HepG2 (cell line): ENCODE data around the gene P4HTM. TPM values are rescaled to one million over a fixed set of nuclear protein-coding genes. Genes with fewer than 3 reads are reported as not detected.

ENCODE experiments used
- ARID5B ChIP-seq: IDR thresholded peaks from 2 replicates; pipeline ENCODE4 v1.4.0; 2020; ENCODE audit warnings: mild to moderate bottlenecking, missing genetic modification reagents
- DBP ChIP-seq: sonication (generic); formaldehyde crosslinking; IDR thresholded peaks from 2 replicates; pipeline ENCODE4 v1.4.0; 2020; ENCODE audit warnings: missing genetic modification reagents; ENCODE audit errors: not compliant biosample characterization
- DPF2 ChIP-seq: sonication (generic); formaldehyde crosslinking; IDR thresholded peaks from 2 replicates; pipeline ENCODE4 v1.4.0; 2020; ENCODE audit warnings: mild to moderate bottlenecking, low read depth, missing genetic modification reagents, borderline replicate concordance
- KIAA2018 ChIP-seq: sonication (generic); formaldehyde crosslinking; IDR thresholded peaks from 2 replicates; pipeline ENCODE4 v1.5.0; 2020; ENCODE audit warnings: mild to moderate bottlenecking, missing genetic modification reagents, borderline replicate concordance
- SETDB1 ChIP-seq: sonication (generic); formaldehyde crosslinking; IDR thresholded peaks from 2 replicates; pipeline ENCODE4 v1.5.1; 2020; ENCODE audit warnings: missing genetic modification reagents, mild to moderate bottlenecking, borderline replicate concordance
- polyA plus RNA-seq, 8 experiments: library from polyadenylated mRNA; depleted of rRNA in 3 of 8; stranded (reverse) in 7 of 8; unstranded in 1 of 8; fragments of >200 nt; fragmentation: Illumina TruSeq in 4 of 8; extraction: Trizol in 4 of 8; gene quantifications; 2 replicates each; pipeline versions ENCODE4 v1.2.1 to v1.2.3, GENCODE V29; 2011 to 2016; ENCODE audit warnings: low read depth in 4 of 8, missing spikeins in 1 of 8, mixed read lengths in 1 of 8; ENCODE audit not compliant: insufficient read depth in 1 of 8
- total RNA-seq, 5 experiments: library from RNA; depleted of rRNA; stranded (reverse); fragments of >200 nt; fragmentation: Illumina TruSeq; extraction: Trizol; gene quantifications; 2 replicates each; pipeline ENCODE4 v1.2.3, GENCODE V29; 2016; ENCODE audit warnings: low read depth in 1 of 5

The P4HTM gene
- total and polyA plus RNA-seq, 2 of the 13 experiments (the other 11 are each of a cell fraction or from before 2014, with no cell fraction given): 0.01 TPM; not detected in 1

- no peak for TF ChIP-seq DBP (CRISPR knock-in tag)
- TF ChIP-seq ARID5B: no peak
- TF ChIP-seq DPF2 (CRISPR knock-in tag): no peak
- TF ChIP-seq SETDB1 (CRISPR knock-in tag): no peak
- TF ChIP-seq KIAA2018 (CRISPR knock-in tag): no peak
Observed at GRCh38 chr3:49029563-49029884, 39.5 kb downstream of the P4HTM start (continued).
